ENCODE measurements around the gene PDE8A.
A peak's percentile ranks its signal among the peaks of the same experiment; 100 is the strongest.
"Not testable (repeated sequence)": the region's sequence is repeated elsewhere in the genome, so short reads cannot be mapped to it uniquely, and the experiment has no call there.

PDE8A gene

GRCh38 chr15:85142312-85142711 is 160.7 kb downstream of the PDE8A start:
- DNase-seq: no peak

- no peak for DNase-seq
Observed at GRCh38 chr15:85149465-85150129, 167.9 kb downstream of the PDE8A start.

- no peak for DNase-seq
Observed at GRCh38 chr15:85150130-85150480, 168.4 kb downstream of the PDE8A start.

GRCh38 chr15:85151145-85151544 is 169.5 kb downstream of the PDE8A start:
- peak in 1 of 2 donors; percentile 24 for DNase-seq

- no peak for DNase-seq
Observed at GRCh38 chr15:85151861-85152260, 170.2 kb downstream of the PDE8A start.

- DNase-seq: no peak
Observed at GRCh38 chr15:85154061-85154460, 172.4 kb downstream of the PDE8A start.

GRCh38 chr15:85155360-85155759 is 173.7 kb downstream of the PDE8A start:
- DNase-seq: no peak

- DNase-seq: no peak
Observed at GRCh38 chr15:85155857-85156256, 174.2 kb downstream of the PDE8A start.

GRCh38 chr15:85157344-85157743 is 175.7 kb downstream of the PDE8A start:
- DNase-seq: no peak

- no peak for DNase-seq
Observed at GRCh38 chr15:85162237-85162636, 180.6 kb downstream of the PDE8A start.

GRCh38 chr15:85164841-85165466 is 183.3 kb downstream of the PDE8A start:
- DNase-seq: no peak

- no peak for DNase-seq
Observed at GRCh38 chr15:85167568-85167967, 185.9 kb downstream of the PDE8A start.

GRCh38 chr15:85168642-85169173 is 187.1 kb downstream of the PDE8A start:
- DNase-seq: no peak

GRCh38 chr15:85171736-85172135 is 190.1 kb downstream of the PDE8A start:
- DNase-seq: no peak

- no peak for DNase-seq
Observed at GRCh38 chr15:85172846-85173490, 191.3 kb downstream of the PDE8A start.

- DNase-seq: not testable (repeated sequence)
Observed at GRCh38 chr15:85173630-85174029, 192.0 kb downstream of the PDE8A start.

- no peak for DNase-seq
Observed at GRCh38 chr15:85174521-85174920, 192.9 kb downstream of the PDE8A start.

- not testable (repeated sequence) for DNase-seq
Observed at GRCh38 chr15:85177042-85177515, 195.4 kb downstream of the PDE8A start.

- no peak for DNase-seq
Observed at GRCh38 chr15:85178308-85178707, 196.7 kb downstream of the PDE8A start.

GRCh38 chr15:85179700-85180099 is 198.0 kb downstream of the PDE8A start:
- no peak for DNase-seq

GRCh38 chr15:85185350-85185749 is 203.7 kb downstream of the PDE8A start:
- DNase-seq: not testable (repeated sequence)

GRCh38 chr15:85188171-85188577 is 206.5 kb downstream of the PDE8A start:
- not testable (repeated sequence) for DNase-seq

Measured in hippocampal formation (tissue), 2 donors.